ENCODE results near the gene BRMS1.
"Not testable (repeated sequence)": the region's sequence is repeated elsewhere in the genome, so short reads cannot be mapped to it uniquely, and the experiment has no call there.

The BRMS1 gene

GRCh38 chr11:66363187-66363601, 18.3 kb upstream of the BRMS1 start:
- DNase-seq (ENCODE audit: low read depth in 2 of 2) = no peak

- DNase-seq (ENCODE audit: low read depth in 2 of 2) = no peak
Measured at GRCh38 chr11:66362481-66363147, 17.7 kb upstream of the BRMS1 start.

GRCh38 chr11:66361502-66361941, 16.6 kb upstream of the BRMS1 start:
- DNase-seq (ENCODE audit: low read depth in 2 of 2) = no peak

- DNase-seq (ENCODE audit: low read depth in 2 of 2) = no peak
Measured at GRCh38 chr11:66360406-66361073, 15.6 kb upstream of the BRMS1 start.

GRCh38 chr11:66359662-66360087, 14.8 kb upstream of the BRMS1 start:
- no peak for DNase-seq (ENCODE audit: low read depth in 2 of 2)

- DNase-seq (ENCODE audit: low read depth in 2 of 2) = not testable (repeated sequence)
Measured at GRCh38 chr11:66350560-66351235, 5.8 kb upstream of the BRMS1 start.

GRCh38 chr11:66349084-66349386, 4.1 kb upstream of the BRMS1 start:
- DNase-seq (ENCODE audit: low read depth in 2 of 2) = no peak

- DNase-seq (ENCODE audit: low read depth in 2 of 2) = peak; percentile 62 to 70
Measured at GRCh38 chr11:66347425-66348276, 2.7 kb upstream of the BRMS1 start, which contains the start of gene B4GAT1. Gene B4GAT1 (minus strand): TSS chr11:66347629. CDS start chr11:66347545, 84 bp downstream.

GRCh38 chr11:66346476-66347424, 1.8 kb upstream of the BRMS1 start:
- DNase-seq (ENCODE audit: low read depth in 2 of 2) = no peak

GRCh38 chr11:66345316-66345649, 379 bp upstream of the BRMS1 start:
- no peak for DNase-seq (ENCODE audit: low read depth in 2 of 2)

- no peak for DNase-seq (ENCODE audit: low read depth in 2 of 2)
Measured at GRCh38 chr11:66343176-66343575, 1.7 kb downstream of the BRMS1 start.

- DNase-seq (ENCODE audit: low read depth in 2 of 2) = no peak
Measured at GRCh38 chr11:66341502-66342126, 3.3 kb downstream of the BRMS1 start.

GRCh38 chr11:66340596-66341501, 4.1 kb downstream of the BRMS1 start:
- DNase-seq (ENCODE audit: low read depth in 2 of 2) = no peak

- DNase-seq (ENCODE audit: low read depth in 2 of 2) = no peak
Measured at GRCh38 chr11:66339686-66340483, 5.0 kb downstream of the BRMS1 start.

GRCh38 chr11:66339162-66339675, 5.7 kb downstream of the BRMS1 start:
- no peak for DNase-seq (ENCODE audit: low read depth in 2 of 2)

GRCh38 chr11:66338276-66339161, 6.4 kb downstream of the BRMS1 start:
- no peak for DNase-seq (ENCODE audit: low read depth in 2 of 2)
